ENCODE measurements around the gene AXL.

The AXL gene

GRCh38 chr19:41298348-41298964 is 79.4 kb downstream of the AXL start:
- Histone ChIP-seq H3K27me3 (ENCODE audit: control insufficient read depth in 2 of 2, insufficient read depth in 2 of 2, low read length in 2 of 2) (no peaks in the 10 kb centered on the region), H3K9ac (ENCODE audit: low read depth in 1 of 2, low read length in 2 of 2) (peak overlapping the region; percentile 43 to 52), H3K36me3 (ENCODE audit: control insufficient read depth in 2 of 2, insufficient read depth in 2 of 2, low read length in 2 of 2) (peaks cover 68 to 91% of the 10 kb centered on the region in 2 donors), H3K4me3 (ENCODE audit: low read length in 2 of 2) (no peak overlapping the region), H3K4me1 (ENCODE audit: control insufficient read depth in 2 of 2, insufficient read depth in 2 of 2, low read length in 2 of 2) (peaks cover 32 to 37% of the 10 kb centered on the region in 2 donors), H3K27ac (ENCODE audit: low read depth in 2 of 2, low read length in 2 of 2) (peak overlapping the region; percentile 82 to 85), H3K9me3 (ENCODE audit: control insufficient read depth in 2 of 2, low read length in 2 of 2) (no peaks in the 10 kb centered on the region)

- peaks cover 68 to 91% of the 10 kb centered on the region in 2 donors for H3K36me3 ChIP-seq (ENCODE audit: control insufficient read depth in 2 of 2, insufficient read depth in 2 of 2, low read length in 2 of 2)
- H3K27me3 ChIP-seq (ENCODE audit: control insufficient read depth in 2 of 2, insufficient read depth in 2 of 2, low read length in 2 of 2) = no peaks in the 10 kb centered on the region
- peaks cover 32 to 37% of the 10 kb centered on the region in 2 donors for H3K4me1 ChIP-seq (ENCODE audit: control insufficient read depth in 2 of 2, insufficient read depth in 2 of 2, low read length in 2 of 2)
- peak overlapping the region; percentile 82 to 85 for H3K27ac ChIP-seq (ENCODE audit: low read depth in 2 of 2, low read length in 2 of 2)
- peak overlapping the region in 1 of 2 donors; percentile 48 for H3K9ac ChIP-seq (ENCODE audit: low read depth in 1 of 2, low read length in 2 of 2)
- H3K9me3 ChIP-seq (ENCODE audit: control insufficient read depth in 2 of 2, low read length in 2 of 2) = no peaks in the 10 kb centered on the region
- no peak overlapping the region for H3K4me3 ChIP-seq (ENCODE audit: low read length in 2 of 2)
Measured at GRCh38 chr19:41299046-41299754, 80.2 kb downstream of the AXL start.

- H3K27me3 ChIP-seq (ENCODE audit: control insufficient read depth in 2 of 2, insufficient read depth in 2 of 2, low read length in 2 of 2) = no peaks in the 10 kb centered on the region
- peaks cover 32 to 37% of the 10 kb centered on the region in 2 donors for H3K4me1 ChIP-seq (ENCODE audit: control insufficient read depth in 2 of 2, insufficient read depth in 2 of 2, low read length in 2 of 2)
- no peak overlapping the region for H3K4me3 ChIP-seq (ENCODE audit: low read length in 2 of 2)
- H3K9me3 ChIP-seq (ENCODE audit: control insufficient read depth in 2 of 2, low read length in 2 of 2) = no peaks in the 10 kb centered on the region
- peak overlapping the region; percentile 82 to 85 for H3K27ac ChIP-seq (ENCODE audit: low read depth in 2 of 2, low read length in 2 of 2)
- no peak overlapping the region for H3K9ac ChIP-seq (ENCODE audit: low read depth in 1 of 2, low read length in 2 of 2)
- H3K36me3 ChIP-seq (ENCODE audit: control insufficient read depth in 2 of 2, insufficient read depth in 2 of 2, low read length in 2 of 2) = peaks cover 68 to 91% of the 10 kb centered on the region in 2 donors
Measured at GRCh38 chr19:41299755-41300089, 80.7 kb downstream of the AXL start.

- Histone ChIP-seq H3K4me3 (ENCODE audit: low read length in 2 of 2) (no peak overlapping the region), H3K9ac (ENCODE audit: low read depth in 1 of 2, low read length in 2 of 2) (no peak overlapping the region), H3K36me3 (ENCODE audit: control insufficient read depth in 2 of 2, insufficient read depth in 2 of 2, low read length in 2 of 2) (peaks cover 67 to 91% of the 10 kb centered on the region in 2 donors), H3K4me1 (ENCODE audit: control insufficient read depth in 2 of 2, insufficient read depth in 2 of 2, low read length in 2 of 2) (peaks cover 32 to 37% of the 10 kb centered on the region in 2 donors), H3K27me3 (ENCODE audit: control insufficient read depth in 2 of 2, insufficient read depth in 2 of 2, low read length in 2 of 2) (no peaks in the 10 kb centered on the region), H3K9me3 (ENCODE audit: control insufficient read depth in 2 of 2, low read length in 2 of 2) (no peaks in the 10 kb centered on the region), H3K27ac (ENCODE audit: low read depth in 2 of 2, low read length in 2 of 2) (peak overlapping the region; percentile 82 to 85)
Measured at GRCh38 chr19:41300555-41300954, 81.5 kb downstream of the AXL start.

- Histone ChIP-seq H3K9ac (ENCODE audit: low read depth in 1 of 2, low read length in 2 of 2) (no peak overlapping the region), H3K4me1 (ENCODE audit: control insufficient read depth in 2 of 2, insufficient read depth in 2 of 2, low read length in 2 of 2) (peaks cover 28 to 29% of the 10 kb centered on the region in 2 donors), H3K36me3 (ENCODE audit: control insufficient read depth in 2 of 2, insufficient read depth in 2 of 2, low read length in 2 of 2) (peaks cover 55 to 80% of the 10 kb centered on the region in 2 donors), H3K4me3 (ENCODE audit: low read length in 2 of 2) (no peak overlapping the region), H3K27me3 (ENCODE audit: control insufficient read depth in 2 of 2, insufficient read depth in 2 of 2, low read length in 2 of 2) (no peaks in the 10 kb centered on the region), H3K9me3 (ENCODE audit: control insufficient read depth in 2 of 2, low read length in 2 of 2) (no peaks in the 10 kb centered on the region), H3K27ac (ENCODE audit: low read depth in 2 of 2, low read length in 2 of 2) (peak overlapping the region in 1 of 2 donors; percentile 69)
Measured at GRCh38 chr19:41302624-41303351, 83.8 kb downstream of the AXL start.

- peaks cover 47 to 74% of the 10 kb centered on the region in 2 donors for H3K36me3 ChIP-seq (ENCODE audit: control insufficient read depth in 2 of 2, insufficient read depth in 2 of 2, low read length in 2 of 2)
- H3K4me1 ChIP-seq (ENCODE audit: control insufficient read depth in 2 of 2, insufficient read depth in 2 of 2, low read length in 2 of 2) = peaks cover 27 to 28% of the 10 kb centered on the region in 2 donors
Measured at GRCh38 chr19:41303954-41304353, 84.9 kb downstream of the AXL start.

GRCh38 chr19:41304706-41305483 is 85.9 kb downstream of the AXL start:
- H3K27ac ChIP-seq (ENCODE audit: low read depth in 2 of 2, low read length in 2 of 2) = no peak overlapping the region
- no peaks in the 10 kb centered on the region for H3K27me3 ChIP-seq (ENCODE audit: control insufficient read depth in 2 of 2, insufficient read depth in 2 of 2, low read length in 2 of 2)
- H3K9ac ChIP-seq (ENCODE audit: low read depth in 1 of 2, low read length in 2 of 2) = no peak overlapping the region
- peaks cover 22 to 25% of the 10 kb centered on the region in 2 donors for H3K4me1 ChIP-seq (ENCODE audit: control insufficient read depth in 2 of 2, insufficient read depth in 2 of 2, low read length in 2 of 2)
- no peaks in the 10 kb centered on the region for H3K9me3 ChIP-seq (ENCODE audit: control insufficient read depth in 2 of 2, low read length in 2 of 2)
- peaks cover 47 to 65% of the 10 kb centered on the region in 2 donors for H3K36me3 ChIP-seq (ENCODE audit: control insufficient read depth in 2 of 2, insufficient read depth in 2 of 2, low read length in 2 of 2)
- H3K4me3 ChIP-seq (ENCODE audit: low read length in 2 of 2) = no peak overlapping the region

More at GRCh38 chr19:41303954-41304353, 84.9 kb downstream of the AXL start:
- Histone ChIP-seq H3K27ac (ENCODE audit: low read depth in 2 of 2, low read length in 2 of 2) (no peak overlapping the region), H3K9me3 (ENCODE audit: control insufficient read depth in 2 of 2, low read length in 2 of 2) (no peaks in the 10 kb centered on the region), H3K27me3 (ENCODE audit: control insufficient read depth in 2 of 2, insufficient read depth in 2 of 2, low read length in 2 of 2) (no peaks in the 10 kb centered on the region), H3K9ac (ENCODE audit: low read depth in 1 of 2, low read length in 2 of 2) (no peak overlapping the region), H3K4me3 (ENCODE audit: low read length in 2 of 2) (no peak overlapping the region)

- H3K4me3 ChIP-seq (ENCODE audit: low read length in 2 of 2) = no peak overlapping the region
- H3K36me3 ChIP-seq (ENCODE audit: control insufficient read depth in 2 of 2, insufficient read depth in 2 of 2, low read length in 2 of 2) = peaks cover 46 to 55% of the 10 kb centered on the region in 2 donors
- H3K4me1 ChIP-seq (ENCODE audit: control insufficient read depth in 2 of 2, insufficient read depth in 2 of 2, low read length in 2 of 2) = peaks cover 27 to 30% of the 10 kb centered on the region in 2 donors
- peak overlapping the region in 1 of 2 donors; percentile 23 for H3K9ac ChIP-seq (ENCODE audit: low read depth in 1 of 2, low read length in 2 of 2)
- no peaks in the 10 kb centered on the region for H3K27me3 ChIP-seq (ENCODE audit: control insufficient read depth in 2 of 2, insufficient read depth in 2 of 2, low read length in 2 of 2)
- no peaks in the 10 kb centered on the region for H3K9me3 ChIP-seq (ENCODE audit: control insufficient read depth in 2 of 2, low read length in 2 of 2)
- H3K27ac ChIP-seq (ENCODE audit: low read depth in 2 of 2, low read length in 2 of 2) = peak overlapping the region in 1 of 2 donors; percentile 46
Measured at GRCh38 chr19:41305927-41306793, 87.1 kb downstream of the AXL start.

Data from mucosa of rectum (tissue), 2 donors.